GM18868 (cell line): ENCODE results near the gene LUZP1.

ENCODE experiments used
- ATAC-seq: cut with Tn5 transposase; IDR thresholded peaks from one replicate; pipeline ENCODE4 v1.9.1; 2021; ENCODE audit warnings: mild to moderate bottlenecking, moderate library complexity; ENCODE audit not compliant: unreplicated experiment

Gene LUZP1

GRCh38 chr1:23118957-23119792, 49.5 kb downstream of the LUZP1 start:
- no peak for ATAC-seq

GRCh38 chr1:23118407-23118806, 50.2 kb downstream of the LUZP1 start:
- ATAC-seq: no peak

GRCh38 chr1:23116921-23117699, 51.5 kb downstream of the LUZP1 start:
- ATAC-seq: no peak

- ATAC-seq: no peak
These were observed 52.3 kb downstream of the LUZP1 start for GRCh38 chr1:23116216-23116836.

- ATAC-seq: no peak
These were observed 54.1 kb downstream of the LUZP1 start for GRCh38 chr1:23114424-23115079.

GRCh38 chr1:23111600-23112535, 56.8 kb downstream of the LUZP1 start:
- ATAC-seq: no peak

GRCh38 chr1:23110391-23110790, 58.3 kb downstream of the LUZP1 start:
- no peak for ATAC-seq

- no peak for ATAC-seq
These were observed 59.6 kb downstream of the LUZP1 start for GRCh38 chr1:23108918-23109533.

- ATAC-seq: no peak
These were observed 65.4 kb downstream of the LUZP1 start for GRCh38 chr1:23103001-23103889.

GRCh38 chr1:23102289-23102688, 66.4 kb downstream of the LUZP1 start:
- ATAC-seq: no peak

- no peak for ATAC-seq
These were observed 66.8 kb downstream of the LUZP1 start for GRCh38 chr1:23101887-23102286.

GRCh38 chr1:23101101-23101827, 67.4 kb downstream of the LUZP1 start:
- no peak for ATAC-seq

GRCh38 chr1:23100074-23100748, 68.4 kb downstream of the LUZP1 start:
- no peak for ATAC-seq

GRCh38 chr1:23099171-23099536, 69.5 kb downstream of the LUZP1 start:
- no peak for ATAC-seq

- no peak for ATAC-seq
These were observed 70.0 kb downstream of the LUZP1 start for GRCh38 chr1:23098463-23099170.

GRCh38 chr1:23097316-23097715, 71.3 kb downstream of the LUZP1 start:
- ATAC-seq: no peak

- ATAC-seq: no peak
These were observed 76.2 kb downstream of the LUZP1 start for GRCh38 chr1:23092447-23092846.
